Stomach (tissue), 9 donors: ENCODE results near the gene HDAC9. TPM values are rescaled to one million over a fixed set of nuclear protein-coding genes. Genes with fewer than 3 reads are reported as not detected.
"Not testable (repeated sequence)": the region's sequence is repeated elsewhere in the genome, so short reads cannot be mapped to it uniquely, and the experiment has no call there.

ENCODE experiments used
- DNase-seq, 2 donors: peaks; one replicate each; pipeline versions ENCODE4 v3.0.0 to v3.0.0-alpha.2; 2013 to 2019
- H3K27ac ChIP-seq, 5 donors: fragments of 200-600 bp in 4 of 5; sonication (generic) in 4 of 5; one replicate each; pipeline ENCODE4 v1.5.1; 2013 to 2019; ENCODE audit warnings: mild to moderate bottlenecking in 1 of 5, moderate library complexity in 1 of 5
- H3K27me3 ChIP-seq, 3 donors: fragments of 200-600 bp; sonication (generic); one replicate each; pipeline ENCODE4 v1.5.1; 2017 to 2019; ENCODE audit warnings: mixed run types in 1 of 3
- H3K36me3 ChIP-seq, 4 donors: fragments of 200-600 bp; sonication (generic); 1 replicate in 3 of 4; 2 replicates in 1 of 4; pipeline ENCODE4 v1.5.1; 2016 to 2019
- H3K4me1 ChIP-seq, 4 donors: fragments of 200-600 bp; sonication (generic); one replicate each; pipeline ENCODE4 v1.5.1; 2016 to 2019
- H3K4me3 ChIP-seq, 4 donors: fragments of 200-600 bp; sonication (generic) in 3 of 4; one replicate each; pipeline ENCODE4 v1.5.1; 2016 to 2019; ENCODE audit warnings: mild to moderate bottlenecking in 1 of 4
- H3K9me3 ChIP-seq, 4 donors: fragments of 200-600 bp; sonication (generic); one replicate each; pipeline ENCODE4 v1.5.1; 2016 to 2019
- CTCF ChIP-seq, 7 experiments: fragments of 450-650 bp in 4 of 7; fragments of 200-600 bp in 3 of 7; sonication (generic) in 3 of 7; IDR thresholded peaks; one replicate each; pipeline ENCODE4 v1.5.1; 2016 to 2019; ENCODE audit warnings: antibody characterized with exemption in 7 of 7, control low read depth in 2 of 7, mild to moderate bottlenecking in 1 of 7
- EP300 ChIP-seq: sonication (generic); formaldehyde crosslinking; IDR thresholded peaks from one replicate; pipeline ENCODE4 v1.6.1; 2017; ENCODE audit warnings: antibody characterized with exemption
- POLR2A ChIP-seq, 4 donors: fragments of 450-650 bp; IDR thresholded peaks; one replicate each; pipeline ENCODE4 v1.6.1; 2016; ENCODE audit warnings: antibody characterized with exemption in 4 of 4, control low read depth in 2 of 4, mild to moderate bottlenecking in 1 of 4, moderate library complexity in 1 of 4
- POLR2AphosphoS5 ChIP-seq, 3 donors: sonication (generic); formaldehyde crosslinking; IDR thresholded peaks; one replicate each; pipeline ENCODE4 v1.6.1; 2016; ENCODE audit warnings: antibody characterized with exemption in 3 of 3
- WGBS, 5 donors: extraction: QIAGEN DNeasy Blood & Tissue Kit in 3 of 5; methylation state at CpG; one replicate each; pipeline versions ENCODE4 v1.1.5 to v1.1.7; 2013 to 2018; 5-methylcytosine and 5-hydroxymethylcytosine counted together
- intact Hi-C: fragments of 100-400 bp; cut with DNase I; formaldehyde crosslinking; loops from one replicate; pipeline ENCODE4 v1.15.1; 2023; ENCODE audit warnings: low total_unique reads
- polyA plus RNA-seq, 3 donors: library from polyadenylated mRNA; stranded (reverse); fragments of 200-250 nt; gene quantifications; one replicate each; pipeline ENCODE4 v1.2.3, GENCODE V29; 2013
- total RNA-seq, 5 donors: library from RNA; depleted of rRNA; stranded (reverse); fragments of >200 nt; gene quantifications; one replicate each; pipeline versions ENCODE4 v1.1.0 to v1.2.3, GENCODE V29; 2014 to 2016
- donor health status: healthy with polysubstance abuse.
- donor health status: Bipolar disorder and iron deficiency.
- donor health status: healthy.

HDAC9 gene
- total and polyA plus RNA-seq, 8 donors, result 1.4 to 60.0 (median 9.8) TPM

GRCh38 chr7:18724318-18724717 is 228.8 kb downstream of the HDAC9 start:
- no peaks in the 10 kb centered on the region for H3K4me1 ChIP-seq
- DNase-seq, result no peak
- no peak overlapping the region for H3K4me3 ChIP-seq
- H3K36me3 ChIP-seq, result no peaks in the 10 kb centered on the region
- no peaks in the 10 kb centered on the region for H3K27me3 ChIP-seq
- TF ChIP-seq EP300, result no peak
- TF ChIP-seq POLR2A (IDR thresholded peaks at IDR 0.05), result no peak
- TF ChIP-seq POLR2AphosphoS5 (IDR thresholded peaks at IDR 0.05), result no peak
- TF ChIP-seq CTCF (IDR thresholded peaks at IDR 0.05), result no peak
- H3K9me3 ChIP-seq, result no peaks in the 10 kb centered on the region
- intact Hi-C loops, result no loop called here
- H3K27ac ChIP-seq, result no peak overlapping the region
- 84 to 96% (median 87%) methylated on average over 2 of the region's 2 CpGs for WGBS, 5 donors

GRCh38 chr7:18727115-18727870 is 231.7 kb downstream of the HDAC9 start:
- 63 to 74% (median 70%) methylated on average over 18 of the region's 18 CpGs for WGBS, 5 donors
- H3K9me3 ChIP-seq, result no peaks in the 10 kb centered on the region
- intact Hi-C loops, result no loop called here

GRCh38 chr7:18736012-18736411 is 240.5 kb downstream of the HDAC9 start:
- H3K9me3 ChIP-seq, H3K4me1 ChIP-seq, H3K4me3 ChIP-seq, intact Hi-C loops, H3K27ac ChIP-seq, DNase-seq, H3K36me3 ChIP-seq, H3K27me3 ChIP-seq: not testable (repeated sequence)
- 76 to 88% (median 76%) methylated on average over 2 of the region's 2 CpGs for WGBS, 5 donors

More at GRCh38 chr7:18727115-18727870, 231.7 kb downstream of the HDAC9 start:
- Histone ChIP-seq H3K36me3 (no peaks in the 10 kb centered on the region), H3K4me3 (no peak overlapping the region), H3K4me1 (no peaks in the 10 kb centered on the region), H3K27me3 (no peaks in the 10 kb centered on the region), H3K27ac (no peak overlapping the region)
- DNase-seq, result no peak
- no peak for TF ChIP-seq POLR2AphosphoS5 (IDR thresholded peaks at IDR 0.05)
- TF ChIP-seq EP300, result no peak
- TF ChIP-seq CTCF (IDR thresholded peaks at IDR 0.05), result no peak
- no peak for TF ChIP-seq POLR2A (IDR thresholded peaks at IDR 0.05)

- no peak for DNase-seq
- H3K36me3 ChIP-seq, result no peaks in the 10 kb centered on the region
- intact Hi-C loops, result no loop called here
- no peaks in the 10 kb centered on the region for H3K4me1 ChIP-seq
- H3K27ac ChIP-seq, result no peak overlapping the region
- no peak for TF ChIP-seq POLR2A (IDR thresholded peaks at IDR 0.05)
- no peak for TF ChIP-seq EP300
- no peak for TF ChIP-seq CTCF (IDR thresholded peaks at IDR 0.05)
- no peak for TF ChIP-seq POLR2AphosphoS5 (IDR thresholded peaks at IDR 0.05)
- H3K9me3 ChIP-seq, result no peaks in the 10 kb centered on the region
- H3K27me3 ChIP-seq, result no peaks in the 10 kb centered on the region
- no peak overlapping the region for H3K4me3 ChIP-seq
Observed at GRCh38 chr7:18740579-18740988, 245.0 kb downstream of the HDAC9 start.

- 65 to 80% (median 71%) methylated on average over 3 of the region's 3 CpGs for WGBS, 5 donors
Observed at GRCh38 chr7:18753972-18754610, 258.5 kb downstream of the HDAC9 start.

More at GRCh38 chr7:18753972-18754610, 258.5 kb downstream of the HDAC9 start:
- Histone ChIP-seq H3K27me3 (no peaks in the 10 kb centered on the region), H3K4me3 (no peak overlapping the region), H3K4me1 (peaks cover 0 to 6% (median 0%) of the 10 kb centered on the region in 4 donors), H3K9me3 (no peaks in the 10 kb centered on the region), H3K27ac (no peak overlapping the region), H3K36me3 (no peaks in the 10 kb centered on the region)
- intact Hi-C loops, result no loop called here
- TF ChIP-seq POLR2A (IDR thresholded peaks at IDR 0.05) (no peak), EP300 (no peak), CTCF (IDR thresholded peaks at IDR 0.05) (no peak), POLR2AphosphoS5 (IDR thresholded peaks at IDR 0.05) (no peak)
- peak in 1 of 2 donors; percentile 20 for DNase-seq
